ENCODE results near the gene KIAA1328. TPM values are rescaled to one million over a fixed set of nuclear protein-coding genes. Genes with fewer than 3 reads are reported as not detected.

Gene KIAA1328
- total RNA-seq, 4 donors from 2014 or later: 3.4 to 8.3 (median 6.6) TPM

- in situ Hi-C loops (cut with MboI; ENCODE audit: low sequenced_read_pairs in 4 of 4): no loop called here
- no peaks in the 10 kb centered on the region for H3K36me3 ChIP-seq
- intact Hi-C loops (cut with DNase I; ENCODE audit: low total_unique reads): no loop called here
- DNase-seq (no peak), ATAC-seq (no peak)
- H3K4me3 ChIP-seq: no peak overlapping the region
- no peaks in the 10 kb centered on the region for H3K4me1 ChIP-seq
- H3K27ac ChIP-seq: no peak overlapping the region
- no peak for TF ChIP-seq CTCF (IDR thresholded peaks at IDR 0.05 in 4 of 5, conservative IDR thresholded peaks at IDR 0.05 in 1 of 5)
- no peak for TF ChIP-seq POLR2A (IDR thresholded peaks at IDR 0.05)
- no peaks in the 10 kb centered on the region for H3K9me3 ChIP-seq
- H3K27me3 ChIP-seq: no peaks in the 10 kb centered on the region
These were observed 393.5 kb downstream of the KIAA1328 start for GRCh38 chr18:37222354-37222998.

- Histone ChIP-seq H3K4me3 (no peak overlapping the region), H3K27me3 (no peaks in the 10 kb centered on the region), H3K9me3 (no peaks in the 10 kb centered on the region), H3K27ac (no peak overlapping the region), H3K36me3 (no peaks in the 10 kb centered on the region), H3K4me1 (no peaks in the 10 kb centered on the region)
- no peak for TF ChIP-seq CTCF (IDR thresholded peaks at IDR 0.05 in 4 of 5, conservative IDR thresholded peaks at IDR 0.05 in 1 of 5)
- TF ChIP-seq POLR2A (IDR thresholded peaks at IDR 0.05): no peak
- intact Hi-C loops (cut with DNase I; ENCODE audit: low total_unique reads): no loop called here
- in situ Hi-C loops (cut with MboI; ENCODE audit: low sequenced_read_pairs in 4 of 4): no loop called here
- ATAC-seq (no peak), DNase-seq (no peak)
These were observed 394.1 kb downstream of the KIAA1328 start for GRCh38 chr18:37222999-37223378.

GRCh38 chr18:37225279-37225678, 396.4 kb downstream of the KIAA1328 start:
- Histone ChIP-seq H3K4me3 (no peak overlapping the region), H3K27me3 (no peaks in the 10 kb centered on the region), H3K9me3 (no peaks in the 10 kb centered on the region), H3K27ac (no peak overlapping the region), H3K4me1 (no peaks in the 10 kb centered on the region), H3K36me3 (no peaks in the 10 kb centered on the region)
- no peak for DNase-seq
- ATAC-seq: no peak
- intact Hi-C loops (cut with DNase I; ENCODE audit: low total_unique reads): no loop called here
- in situ Hi-C loops (cut with MboI; ENCODE audit: low sequenced_read_pairs in 4 of 4): no loop called here
- TF ChIP-seq CTCF (IDR thresholded peaks at IDR 0.05 in 4 of 5, conservative IDR thresholded peaks at IDR 0.05 in 1 of 5): no peak

GRCh38 chr18:37230768-37231167, 401.8 kb downstream of the KIAA1328 start:
- H3K9me3 ChIP-seq: no peaks in the 10 kb centered on the region
- intact Hi-C loops (cut with DNase I; ENCODE audit: low total_unique reads): no loop called here
- no peaks in the 10 kb centered on the region for H3K27me3 ChIP-seq
- H3K27ac ChIP-seq: no peak overlapping the region
- no peak for ATAC-seq
- no peaks in the 10 kb centered on the region for H3K36me3 ChIP-seq
- in situ Hi-C loops (cut with MboI; ENCODE audit: low sequenced_read_pairs in 4 of 4): no loop called here
- TF ChIP-seq POLR2A (IDR thresholded peaks at IDR 0.05) (no peak), CTCF (IDR thresholded peaks at IDR 0.05 in 4 of 5, conservative IDR thresholded peaks at IDR 0.05 in 1 of 5) (no peak)
- DNase-seq: no peak
- no peak overlapping the region for H3K4me3 ChIP-seq
- no peaks in the 10 kb centered on the region for H3K4me1 ChIP-seq

GRCh38 chr18:37231251-37231650, 402.3 kb downstream of the KIAA1328 start:
- Histone ChIP-seq H3K9me3 (no peaks in the 10 kb centered on the region), H3K36me3 (no peaks in the 10 kb centered on the region), H3K27ac (no peak overlapping the region), H3K27me3 (no peaks in the 10 kb centered on the region), H3K4me1 (no peaks in the 10 kb centered on the region), H3K4me3 (no peak overlapping the region)
- intact Hi-C loops (cut with DNase I; ENCODE audit: low total_unique reads) (no loop called here), in situ Hi-C loops (cut with MboI; ENCODE audit: low sequenced_read_pairs in 4 of 4) (no loop called here)
- ATAC-seq (no peak), DNase-seq (no peak)
- TF ChIP-seq POLR2A (IDR thresholded peaks at IDR 0.05) (no peak), CTCF (IDR thresholded peaks at IDR 0.05 in 4 of 5, conservative IDR thresholded peaks at IDR 0.05 in 1 of 5) (no peak)
